HepG2 (cell line): ENCODE data around the gene TMEM39A. TPM values are rescaled to one million over a fixed set of nuclear protein-coding genes. Genes with fewer than 3 reads are reported as not detected.

Experiments
- ATAC-seq: fragments of 200-7000 bp; cut with Tn5 transposase; 3 replicates; pipeline ENCODE4 v1.9.1; 2020; ENCODE audit warnings: mild to moderate bottlenecking, moderate library complexity
- BruUV-seq: library from RNA; stranded (reverse); fragments of 400-500 nt; replicated peaks from 2 replicates; lab custom pipeline; 2021; lab: Mats Ljungman, UMichigan
- CTCF ChIA-PET: fragments of 300-600 bp; formaldehyde crosslinking; extraction: SDS; loops from one replicate; lab custom pipeline; 2021; ENCODE audit warnings: low total read pairs, inconsistent platforms, low intra/inter-chr PET ratio; lab: Yijun Ruan, JAX
- POLR2A ChIA-PET: fragments of 350-600 bp; sonication (Branson Sonifier 250); formaldehyde crosslinking; loops from one replicate; lab custom pipeline; 2020; ENCODE audit warnings: antibody characterized with exemption, inconsistent platforms; lab: Yijun Ruan, JAX
- DNase-seq: peaks from one replicate; pipeline ENCODE4 v3.0.0-alpha.2; 2015; ENCODE audit warnings: low spot score
- FAIRE-seq: peaks from 3 replicates; lab custom pipeline; 2011; peaks lifted over from hg19 to GRCh38; lab: Jason Lieb, UNC
- H2AFZ ChIP-seq: one replicate; pipeline ENCODE4 v1.6.1; 2011; ENCODE audit warnings: low read length, inconsistent platforms
- H3K27ac ChIP-seq: fragments of 300-600 bp; 3 replicates; pipeline ENCODE4 v1.8.0; 2011; ENCODE audit warnings: mixed run types, mild to moderate bottlenecking, mixed read lengths, low read length, inconsistent platforms; ENCODE audit not compliant: insufficient read depth; ENCODE audit errors: extremely low read length
- H3K27me3 ChIP-seq, 2 experiments: fragments of 200-600 bp in 1 of 2; 2 replicates in 1 of 2; 3 replicates in 1 of 2; pipeline versions ENCODE4 v1.6.0 to v1.8.0; 2011; ENCODE audit warnings: low read length in 2 of 2, mild to moderate bottlenecking in 2 of 2, moderate library complexity in 2 of 2, inconsistent platforms in 1 of 2; ENCODE audit not compliant: insufficient read depth in 2 of 2, control insufficient read depth in 1 of 2
- H3K36me3 ChIP-seq, 2 experiments: fragments of 200-600 bp in 1 of 2; replicated peaks in 1 of 2; 2 replicates in 1 of 2; 3 replicates in 1 of 2; pipeline versions ENCODE4 v1.5.1 to v1.8.0; 2011; ENCODE audit warnings: low read length in 2 of 2, inconsistent platforms in 1 of 2; ENCODE audit not compliant: insufficient read depth in 2 of 2, control insufficient read depth in 1 of 2
- H3K4me1 ChIP-seq: 2 replicates; pipeline ENCODE4 v1.5.1; 2012; ENCODE audit warnings: low read length, inconsistent platforms; ENCODE audit not compliant: insufficient read depth
- H3K4me2 ChIP-seq: 2 replicates; pipeline ENCODE4 v1.6.0; 2011; ENCODE audit warnings: low read depth, low read length, inconsistent platforms
- H3K4me3 ChIP-seq, 3 experiments: fragments of 200-600 bp in 1 of 3; sonication (generic), shearing (Covaris generic) in 1 of 3; replicated peaks in 1 of 3; 2 replicates each; pipeline ENCODE4 v1.5.1; 2011 to 2016; ENCODE audit warnings: low read length in 3 of 3, inconsistent platforms in 2 of 3, low read depth in 2 of 3, mild to moderate bottlenecking in 2 of 3, control low read depth in 1 of 3, mixed read lengths in 1 of 3; ENCODE audit not compliant: insufficient read depth in 1 of 3
- H3K79me2 ChIP-seq: one replicate; pipeline ENCODE4 v1.6.1; 2011; ENCODE audit warnings: low read length, inconsistent platforms; ENCODE audit not compliant: insufficient read depth
- H3K9ac ChIP-seq: 2 replicates; pipeline ENCODE4 v1.6.0; 2011; ENCODE audit warnings: mild to moderate bottlenecking, low read depth, low read length, inconsistent platforms; ENCODE audit not compliant: insufficient read depth
- H3K9me3 ChIP-seq: 2 replicates; pipeline ENCODE4 v1.5.1; 2012; ENCODE audit warnings: mild to moderate bottlenecking, low read length
- H4K20me1 ChIP-seq: 2 replicates; pipeline ENCODE4 v1.6.0; 2011; ENCODE audit warnings: inconsistent platforms, mild to moderate bottlenecking, low read length, moderate library complexity; ENCODE audit not compliant: insufficient read depth
- EP300 ChIP-seq, 3 experiments: sonication (generic) in 1 of 3; formaldehyde crosslinking in 1 of 3; IDR thresholded peaks; 2 replicates each; pipeline versions ENCODE4 v1.5.1 to v1.6.1; 2011 to 2020; ENCODE audit warnings: low read depth in 2 of 3, low read length in 2 of 3, borderline replicate concordance in 1 of 3, improper control_type of control experiment in 1 of 3, mild to moderate bottlenecking in 1 of 3, missing genetic modification reagents in 1 of 3, moderate library complexity in 1 of 3
- GTF3A ChIP-seq: sonication (generic); formaldehyde crosslinking; conservative IDR thresholded peaks from 2 replicates; pipeline ENCODE4 v1.4.0; 2020; ENCODE audit warnings: mild to moderate bottlenecking, missing genetic modification reagents
- HOXA9 ChIP-seq: sonication (generic); formaldehyde crosslinking; IDR thresholded peaks from 2 replicates; pipeline ENCODE4 v1.8.1; 2022; ENCODE audit warnings: missing genetic modification reagents, mild to moderate bottlenecking, moderate library complexity, borderline replicate concordance
- KLF16 ChIP-seq, 2 experiments: sonication (generic) in 1 of 2; formaldehyde crosslinking in 1 of 2; IDR thresholded peaks; 2 replicates each; pipeline versions ENCODE4 v1.6.1 to v1.8.0; 2016 to 2023; ENCODE audit warnings: missing genetic modification reagents in 2 of 2, missing compliant biosample characterization in 1 of 2
- RBFOX2 ChIP-seq: fragments of 200-400 bp; formaldehyde crosslinking; IDR thresholded peaks from 2 replicates; pipeline ENCODE4 v1.6.1; 2017; ENCODE audit warnings: low read depth, mild to moderate bottlenecking, low read length
- ZFYVE20 ChIP-seq: sonication (generic); formaldehyde crosslinking; IDR thresholded peaks from 2 replicates; pipeline ENCODE4 v1.8.0; 2023; ENCODE audit warnings: low read depth, mild to moderate bottlenecking, moderate library complexity, missing genetic modification reagents, borderline replicate concordance
- ZNF17 ChIP-seq: sonication (generic); formaldehyde crosslinking; IDR thresholded peaks from 2 replicates; pipeline ENCODE4 v1.5.0; 2020; ENCODE audit warnings: mild to moderate bottlenecking, missing genetic modification reagents
- ZNF672 ChIP-seq: sonication (generic); formaldehyde crosslinking; IDR thresholded peaks from 2 replicates; pipeline ENCODE4 v1.8.1; 2022; ENCODE audit warnings: missing genetic modification reagents
- ZNF773 ChIP-seq: sonication (generic); formaldehyde crosslinking; IDR thresholded peaks from 2 replicates; pipeline ENCODE4 v1.4.0; 2020; ENCODE audit warnings: missing genetic modification reagents, borderline replicate concordance
- ZSCAN25 ChIP-seq: sonication (generic); formaldehyde crosslinking; IDR thresholded peaks from 2 replicates; pipeline ENCODE4 v1.8.0; 2022; ENCODE audit warnings: mild to moderate bottlenecking, missing genetic modification reagents
- WGBS: methylation state at CpG from one replicate; pipeline ENCODE4 v1.1.6; 2017; ENCODE audit warnings: low lambda C conversion rate; 5-methylcytosine and 5-hydroxymethylcytosine counted together
- in situ Hi-C: cut with HindIII; loops from 2 replicates; pipeline ENCODE4 v1.10.0; 2017; ENCODE audit warnings: low pct_unique_long_range_greater_than_20kb; ENCODE audit not compliant: extremely low pct_ligation_motif_present
- intact Hi-C: fragments of 100-400 bp; cut with micrococcal nuclease; formaldehyde crosslinking; loops from one replicate; pipeline ENCODE4 v1.10.0; 2022; ENCODE audit not compliant: unreplicated experiment
- polyA plus RNA-seq, 8 experiments: library from polyadenylated mRNA; depleted of rRNA in 3 of 8; stranded (reverse) in 7 of 8; unstranded in 1 of 8; fragments of >200 nt; fragmentation: Illumina TruSeq in 4 of 8; extraction: Trizol in 4 of 8; gene quantifications; 2 replicates each; pipeline versions ENCODE4 v1.2.1 to v1.2.3, GENCODE V29; 2011 to 2016; ENCODE audit warnings: low read depth in 4 of 8, missing spikeins in 1 of 8, mixed read lengths in 1 of 8; ENCODE audit not compliant: insufficient read depth in 1 of 8
- total RNA-seq, 5 experiments: library from RNA; depleted of rRNA; stranded (reverse); fragments of >200 nt; fragmentation: Illumina TruSeq; extraction: Trizol; gene quantifications; 2 replicates each; pipeline ENCODE4 v1.2.3, GENCODE V29; 2016; ENCODE audit warnings: low read depth in 1 of 5
- TF ChIP-seq, protein P1 (sequence below): sonication (generic); formaldehyde crosslinking; IDR thresholded peaks from 2 replicates; pipeline ENCODE4 v1.8.0; 2022; ENCODE audit warnings: missing genetic modification reagents, low read depth, mild to moderate bottlenecking, borderline replicate concordance
- TF ChIP-seq, protein P2 (sequence below): sonication (generic); formaldehyde crosslinking; IDR thresholded peaks from 2 replicates; pipeline ENCODE4 v1.5.0; 2020; ENCODE audit warnings: missing genetic modification reagents
- TF ChIP-seq, protein P3 (sequence below): sonication (generic); formaldehyde crosslinking; IDR thresholded peaks from 2 replicates; pipeline ENCODE4 v1.4.0; 2020; ENCODE audit warnings: mild to moderate bottlenecking, missing genetic modification reagents, borderline replicate concordance
- TF ChIP-seq, protein P4 (sequence below): IDR thresholded peaks from 2 replicates; pipeline ENCODE4 v1.6.1; 2018; ENCODE audit warnings: missing genetic modification reagents
- TF ChIP-seq, protein P5 (sequence below): sonication (generic); formaldehyde crosslinking; IDR thresholded peaks from 2 replicates; pipeline ENCODE4 v1.4.0; 2020; ENCODE audit warnings: missing genetic modification reagents

TMEM39A gene
- total and polyA plus RNA-seq, 2 of the 13 experiments (the other 11 are each of a cell fraction or from before 2014, with no cell fraction given): 55.8 to 64.9 TPM

DNA sequence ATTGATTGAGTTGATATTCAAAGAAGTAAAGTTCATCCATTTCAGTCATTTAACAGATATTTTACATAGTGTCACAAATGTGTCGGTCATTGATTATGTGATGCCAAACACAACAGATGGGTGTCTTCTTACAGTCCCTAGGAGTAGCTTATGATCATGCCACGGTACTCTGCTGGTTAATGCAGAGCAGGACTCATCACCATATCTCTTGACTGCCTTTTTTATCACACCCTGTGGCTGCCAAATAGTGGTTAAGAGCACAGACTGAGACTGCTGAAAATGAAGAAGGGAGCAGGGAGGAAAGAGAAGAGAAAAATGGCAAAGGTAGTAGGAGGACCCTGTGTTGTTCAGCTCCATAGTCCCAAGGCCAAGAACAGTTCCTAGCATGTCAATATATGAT, 22.1 kb upstream of the TMEM39A start (continued):
- no peak for TF ChIP-seq ZNF672 (CRISPR knock-in tag)
- TF ChIP-seq HOXA9 (CRISPR knock-in tag): no peak
- TF ChIP-seq, protein P1, sequence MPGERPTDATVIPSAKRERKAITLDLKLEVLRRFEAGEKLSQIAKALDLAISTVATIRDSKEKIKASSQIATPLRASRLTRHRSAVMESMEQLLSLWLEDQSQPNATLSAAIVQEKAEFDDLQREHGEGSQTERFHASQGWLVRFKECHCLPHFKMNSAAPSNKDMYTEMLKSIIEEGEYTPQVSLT: no peak
- no peak for TF ChIP-seq KLF16 (CRISPR knock-in tag; IDR thresholded peaks at IDR 0.05)
- TF ChIP-seq, protein P2, sequence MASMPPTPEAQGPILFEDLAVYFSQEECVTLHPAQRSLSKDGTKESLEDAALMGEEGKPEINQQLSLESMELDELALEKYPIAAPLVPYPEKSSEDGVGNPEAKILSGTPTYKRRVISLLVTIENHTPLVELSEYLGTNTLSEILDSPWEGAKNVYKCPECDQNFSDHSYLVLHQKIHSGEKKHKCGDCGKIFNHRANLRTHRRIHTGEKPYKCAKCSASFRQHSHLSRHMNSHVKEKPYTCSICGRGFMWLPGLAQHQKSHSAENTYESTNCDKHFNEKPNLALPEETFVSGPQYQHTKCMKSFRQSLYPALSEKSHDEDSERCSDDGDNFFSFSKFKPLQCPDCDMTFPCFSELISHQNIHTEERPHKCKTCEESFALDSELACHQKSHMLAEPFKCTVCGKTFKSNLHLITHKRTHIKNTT: no peak

DNA sequence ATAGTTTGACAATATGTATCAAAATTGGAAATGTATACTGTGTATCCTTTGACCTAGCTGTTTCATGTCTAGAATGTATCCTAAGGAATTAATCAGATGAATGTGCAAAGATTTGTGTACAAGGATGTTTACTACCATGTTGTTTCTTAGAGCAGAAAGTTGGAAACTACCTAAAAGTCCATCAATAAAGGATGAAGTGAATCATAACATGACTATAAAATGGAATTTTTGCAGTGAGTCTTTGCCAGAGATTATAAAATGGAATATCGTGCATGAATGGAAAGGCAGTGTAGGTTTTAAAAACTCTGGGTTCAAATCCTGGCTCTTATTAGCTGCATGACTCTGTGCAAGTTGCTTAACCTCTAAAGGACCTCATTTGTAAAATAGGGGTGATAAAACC, 19.7 kb upstream of the TMEM39A start:
- Histone ChIP-seq H4K20me1 (no peaks in the 10 kb centered on the region), H3K27ac (no peak overlapping the region), H3K4me1 (no peaks in the 10 kb centered on the region), H3K9me3 (no peaks in the 10 kb centered on the region), H3K36me3 (peaks cover 8 to 44% of the 10 kb centered on the region in 2 experiments), H3K4me3 (no peak overlapping the region), H2AFZ (no peak overlapping the region), H3K27me3 (no peaks in the 10 kb centered on the region), H3K79me2 (no peaks in the 10 kb centered on the region), H3K9ac (no peak overlapping the region), H3K4me2 (no peak overlapping the region)
- CTCF ChIA-PET: no interaction called here
- ATAC-seq: no peak
- in situ Hi-C loops (no loop called here), intact Hi-C loops (no loop called here)
- WGBS: 96% methylated on average over 1 of the region's 1 CpG
- FAIRE-seq: no peak
- DNase-seq: no peak
- no TSS peak for BruUV-seq
- POLR2A ChIA-PET: no interaction called here
- TF ChIP-seq ZSCAN25 (no peak), RBFOX2 (no peak), ZNF17 (CRISPR knock-in tag) (no peak), ZNF773 (no peak), GTF3A (CRISPR knock-in tag) (no peak), EP300 (IDR thresholded peaks at IDR 0.05; ENCODE audit: low read depth in 2 of 2, low read length in 2 of 2) (no peak), EP300 (CRISPR knock-in tag; IDR thresholded peaks at IDR 0.05; ENCODE audit: borderline replicate concordance) (no peak), ZFYVE20 (CRISPR knock-in tag) (no peak)
- TF ChIP-seq, protein P3, sequence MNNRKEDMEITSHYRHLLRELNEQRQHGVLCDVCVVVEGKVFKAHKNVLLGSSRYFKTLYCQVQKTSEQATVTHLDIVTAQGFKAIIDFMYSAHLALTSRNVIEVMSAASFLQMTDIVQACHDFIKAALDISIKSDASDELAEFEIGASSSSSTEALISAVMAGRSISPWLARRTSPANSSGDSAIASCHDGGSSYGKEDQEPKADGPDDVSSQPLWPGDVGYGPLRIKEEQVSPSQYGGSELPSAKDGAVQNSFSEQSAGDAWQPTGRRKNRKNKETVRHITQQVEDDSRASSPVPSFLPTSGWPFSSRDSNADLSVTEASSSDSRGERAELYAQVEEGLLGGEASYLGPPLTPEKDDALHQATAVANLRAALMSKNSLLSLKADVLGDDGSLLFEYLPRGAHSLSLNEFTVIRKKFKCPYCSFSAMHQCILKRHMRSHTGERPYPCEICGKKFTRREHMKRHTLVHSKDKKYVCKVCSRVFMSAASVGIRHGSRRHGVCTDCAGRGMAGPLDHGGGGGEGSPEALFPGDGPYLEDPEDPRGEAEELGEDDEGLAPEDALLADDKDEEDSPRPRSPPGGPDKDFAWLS (CRISPR knock-in tag): no peak
- TF ChIP-seq, protein P4, sequence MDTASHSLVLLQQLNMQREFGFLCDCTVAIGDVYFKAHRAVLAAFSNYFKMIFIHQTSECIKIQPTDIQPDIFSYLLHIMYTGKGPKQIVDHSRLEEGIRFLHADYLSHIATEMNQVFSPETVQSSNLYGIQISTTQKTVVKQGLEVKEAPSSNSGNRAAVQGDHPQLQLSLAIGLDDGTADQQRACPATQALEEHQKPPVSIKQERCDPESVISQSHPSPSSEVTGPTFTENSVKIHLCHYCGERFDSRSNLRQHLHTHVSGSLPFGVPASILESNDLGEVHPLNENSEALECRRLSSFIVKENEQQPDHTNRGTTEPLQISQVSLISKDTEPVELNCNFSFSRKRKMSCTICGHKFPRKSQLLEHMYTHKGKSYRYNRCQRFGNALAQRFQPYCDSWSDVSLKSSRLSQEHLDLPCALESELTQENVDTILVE: no peak
- TF ChIP-seq, protein P5, sequence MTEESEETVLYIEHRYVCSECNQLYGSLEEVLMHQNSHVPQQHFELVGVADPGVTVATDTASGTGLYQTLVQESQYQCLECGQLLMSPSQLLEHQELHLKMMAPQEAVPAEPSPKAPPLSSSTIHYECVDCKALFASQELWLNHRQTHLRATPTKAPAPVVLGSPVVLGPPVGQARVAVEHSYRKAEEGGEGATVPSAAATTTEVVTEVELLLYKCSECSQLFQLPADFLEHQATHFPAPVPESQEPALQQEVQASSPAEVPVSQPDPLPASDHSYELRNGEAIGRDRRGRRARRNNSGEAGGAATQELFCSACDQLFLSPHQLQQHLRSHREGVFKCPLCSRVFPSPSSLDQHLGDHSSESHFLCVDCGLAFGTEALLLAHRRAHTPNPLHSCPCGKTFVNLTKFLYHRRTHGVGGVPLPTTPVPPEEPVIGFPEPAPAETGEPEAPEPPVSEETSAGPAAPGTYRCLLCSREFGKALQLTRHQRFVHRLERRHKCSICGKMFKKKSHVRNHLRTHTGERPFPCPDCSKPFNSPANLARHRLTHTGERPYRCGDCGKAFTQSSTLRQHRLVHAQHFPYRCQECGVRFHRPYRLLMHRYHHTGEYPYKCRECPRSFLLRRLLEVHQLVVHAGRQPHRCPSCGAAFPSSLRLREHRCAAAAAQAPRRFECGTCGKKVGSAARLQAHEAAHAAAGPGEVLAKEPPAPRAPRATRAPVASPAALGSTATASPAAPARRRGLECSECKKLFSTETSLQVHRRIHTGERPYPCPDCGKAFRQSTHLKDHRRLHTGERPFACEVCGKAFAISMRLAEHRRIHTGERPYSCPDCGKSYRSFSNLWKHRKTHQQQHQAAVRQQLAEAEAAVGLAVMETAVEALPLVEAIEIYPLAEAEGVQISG (CRISPR knock-in tag): no peak
